HUES6 (cell line): ENCODE measurements around the gene SNN.
A peak's percentile ranks its signal among the peaks of the same experiment; 100 is the strongest.

Source experiments
- H3K27ac ChIP-seq: 2 replicates; pipeline ENCODE4 v1.7.0; 2013; ENCODE audit warnings: low read depth, mild to moderate bottlenecking, low read length, inconsistent platforms
- H3K27me3 ChIP-seq: 2 replicates; pipeline ENCODE4 v1.6.1; 2013; ENCODE audit warnings: low read length; ENCODE audit not compliant: control insufficient read depth, insufficient read depth
- H3K36me3 ChIP-seq: 2 replicates; pipeline ENCODE4 v1.6.1; 2013; ENCODE audit warnings: low read length; ENCODE audit not compliant: control insufficient read depth, insufficient read depth
- H3K4me1 ChIP-seq: 2 replicates; pipeline ENCODE4 v1.6.1; 2013; ENCODE audit warnings: low read length; ENCODE audit not compliant: control insufficient read depth, insufficient read depth
- H3K4me3 ChIP-seq: 2 replicates; pipeline ENCODE4 v1.5.1; 2013; ENCODE audit warnings: low read depth, low read length
- H3K9ac ChIP-seq: one replicate; pipeline ENCODE4 v1.6.1; 2013; ENCODE audit warnings: mild to moderate bottlenecking, low read length
- H3K9me3 ChIP-seq: 2 replicates; pipeline ENCODE4 v1.6.1; 2013; ENCODE audit warnings: low read depth, low read length; ENCODE audit not compliant: control insufficient read depth, insufficient read depth

Gene SNN

GRCh38 chr16:11675561-11676511 is 7.6 kb downstream of the SNN start:
- Histone ChIP-seq H3K4me1 (peaks cover 21% of the 10 kb centered on the region), H3K27me3 (no peaks in the 10 kb centered on the region), H3K36me3 (peaks cover 48% of the 10 kb centered on the region), H3K4me3 (no peak overlapping the region), H3K9me3 (no peaks in the 10 kb centered on the region), H3K9ac (no peak overlapping the region), H3K27ac (no peak overlapping the region)

GRCh38 chr16:11676799-11677198 is 8.5 kb downstream of the SNN start:
- peaks cover 54% of the 10 kb centered on the region for H3K36me3 ChIP-seq
- H3K4me1 ChIP-seq = peaks cover 14% of the 10 kb centered on the region
- H3K27ac ChIP-seq = no peak overlapping the region

GRCh38 chr16:11677451-11677951 is 9.2 kb downstream of the SNN start:
- Histone ChIP-seq H3K4me1 (peaks cover 8% of the 10 kb centered on the region), H3K27me3 (no peaks in the 10 kb centered on the region), H3K27ac (peak overlapping the region; percentile 54; the same call in 1 of the 2 replicates), H3K36me3 (peaks cover 60% of the 10 kb centered on the region), H3K9me3 (no peaks in the 10 kb centered on the region), H3K4me3 (no peak overlapping the region), H3K9ac (no peak overlapping the region)

More at GRCh38 chr16:11676799-11677198, 8.5 kb downstream of the SNN start:
- Histone ChIP-seq H3K27me3 (no peaks in the 10 kb centered on the region), H3K9me3 (no peaks in the 10 kb centered on the region), H3K4me3 (no peak overlapping the region), H3K9ac (no peak overlapping the region)

GRCh38 chr16:11677959-11678881 is 10.0 kb downstream of the SNN start:
- Histone ChIP-seq H3K27me3 (no peaks in the 10 kb centered on the region), H3K36me3 (peaks cover 67% of the 10 kb centered on the region), H3K27ac (peak overlapping the region; percentile 54; the same call in 1 of the 2 replicates), H3K4me3 (no peak overlapping the region), H3K9ac (no peak overlapping the region), H3K9me3 (no peaks in the 10 kb centered on the region), H3K4me1 (0 out of 2 replicates have a peak, but pooled peaks cover under 1% of the 10 kb centered on the region)

GRCh38 chr16:11679250-11679649 is 11.0 kb downstream of the SNN start:
- Histone ChIP-seq H3K9ac (no peak overlapping the region), H3K4me1 (no peaks in the 10 kb centered on the region), H3K36me3 (peaks cover 77% of the 10 kb centered on the region), H3K9me3 (no peaks in the 10 kb centered on the region), H3K4me3 (no peak overlapping the region), H3K27ac (no peak overlapping the region), H3K27me3 (no peaks in the 10 kb centered on the region)

GRCh38 chr16:11679941-11680911 is 12.0 kb downstream of the SNN start:
- Histone ChIP-seq H3K4me1 (no peaks in the 10 kb centered on the region), H3K27me3 (no peaks in the 10 kb centered on the region), H3K36me3 (peaks cover 81% of the 10 kb centered on the region), H3K27ac (no peak overlapping the region), H3K4me3 (no peak overlapping the region), H3K9ac (no peak overlapping the region), H3K9me3 (no peaks in the 10 kb centered on the region)

GRCh38 chr16:11681556-11681955 is 13.3 kb downstream of the SNN start:
- Histone ChIP-seq H3K4me1 (no peaks in the 10 kb centered on the region), H3K36me3 (peaks cover 77% of the 10 kb centered on the region), H3K27me3 (no peaks in the 10 kb centered on the region), H3K9me3 (no peaks in the 10 kb centered on the region), H3K4me3 (no peak overlapping the region), H3K27ac (no peak overlapping the region), H3K9ac (no peak overlapping the region)

GRCh38 chr16:11681976-11682654 is 13.9 kb downstream of the SNN start:
- no peaks in the 10 kb centered on the region for H3K4me1 ChIP-seq
- H3K9ac ChIP-seq = no peak overlapping the region
- peaks cover 77% of the 10 kb centered on the region for H3K36me3 ChIP-seq
- no peak overlapping the region for H3K27ac ChIP-seq
- H3K9me3 ChIP-seq = no peaks in the 10 kb centered on the region
- no peak overlapping the region for H3K4me3 ChIP-seq
- no peaks in the 10 kb centered on the region for H3K27me3 ChIP-seq

- peaks cover 77% of the 10 kb centered on the region for H3K36me3 ChIP-seq
- H3K9ac ChIP-seq = no peak overlapping the region
Measured at GRCh38 chr16:11682655-11683096, 14.4 kb downstream of the SNN start.

More at GRCh38 chr16:11682655-11683096, 14.4 kb downstream of the SNN start:
- no peaks in the 10 kb centered on the region for H3K9me3 ChIP-seq
- no peak overlapping the region for H3K27ac ChIP-seq
- H3K4me1 ChIP-seq = no peaks in the 10 kb centered on the region
- no peaks in the 10 kb centered on the region for H3K27me3 ChIP-seq
- H3K4me3 ChIP-seq = no peak overlapping the region
